ENCODE results near the gene CUBN.

CUBN gene

GRCh38 chr10:16795410-16796073, 334.1 kb downstream of the CUBN start:
- Histone ChIP-seq H3K27me3 (ENCODE audit: insufficient read depth, low read depth) (no peaks in the 10 kb centered on the region), H3K4me3 (IDR thresholded peaks at IDR 0.05; ENCODE audit: insufficient read depth, low read depth, low read length) (no peak overlapping the region), H3K27ac (no peak overlapping the region), H2AFZ (ENCODE audit: low read depth) (no peak overlapping the region), H3K36me3 (ENCODE audit: insufficient read depth) (no peaks in the 10 kb centered on the region), H3K79me2 (ENCODE audit: insufficient read depth, low read depth) (no peaks in the 10 kb centered on the region; the same call in 1 of the 2 replicates), H3K4me2 (no peak overlapping the region), H4K20me1 (ENCODE audit: insufficient read depth) (no peaks in the 10 kb centered on the region), H3K9ac (no peak overlapping the region), H3K4me1 (ENCODE audit: low read depth, poor library complexity, severe bottlenecking) (no peaks in the 10 kb centered on the region)
- TF ChIP-seq, protein P1, sequence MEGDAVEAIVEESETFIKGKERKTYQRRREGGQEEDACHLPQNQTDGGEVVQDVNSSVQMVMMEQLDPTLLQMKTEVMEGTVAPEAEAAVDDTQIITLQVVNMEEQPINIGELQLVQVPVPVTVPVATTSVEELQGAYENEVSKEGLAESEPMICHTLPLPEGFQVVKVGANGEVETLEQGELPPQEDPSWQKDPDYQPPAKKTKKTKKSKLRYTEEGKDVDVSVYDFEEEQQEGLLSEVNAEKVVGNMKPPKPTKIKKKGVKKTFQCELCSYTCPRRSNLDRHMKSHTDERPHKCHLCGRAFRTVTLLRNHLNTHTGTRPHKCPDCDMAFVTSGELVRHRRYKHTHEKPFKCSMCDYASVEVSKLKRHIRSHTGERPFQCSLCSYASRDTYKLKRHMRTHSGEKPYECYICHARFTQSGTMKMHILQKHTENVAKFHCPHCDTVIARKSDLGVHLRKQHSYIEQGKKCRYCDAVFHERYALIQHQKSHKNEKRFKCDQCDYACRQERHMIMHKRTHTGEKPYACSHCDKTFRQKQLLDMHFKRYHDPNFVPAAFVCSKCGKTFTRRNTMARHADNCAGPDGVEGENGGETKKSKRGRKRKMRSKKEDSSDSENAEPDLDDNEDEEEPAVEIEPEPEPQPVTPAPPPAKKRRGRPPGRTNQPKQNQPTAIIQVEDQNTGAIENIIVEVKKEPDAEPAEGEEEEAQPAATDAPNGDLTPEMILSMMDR (conservative IDR thresholded peaks at IDR 0.05; ENCODE audit: low read depth, low read length): no peak

DNA sequence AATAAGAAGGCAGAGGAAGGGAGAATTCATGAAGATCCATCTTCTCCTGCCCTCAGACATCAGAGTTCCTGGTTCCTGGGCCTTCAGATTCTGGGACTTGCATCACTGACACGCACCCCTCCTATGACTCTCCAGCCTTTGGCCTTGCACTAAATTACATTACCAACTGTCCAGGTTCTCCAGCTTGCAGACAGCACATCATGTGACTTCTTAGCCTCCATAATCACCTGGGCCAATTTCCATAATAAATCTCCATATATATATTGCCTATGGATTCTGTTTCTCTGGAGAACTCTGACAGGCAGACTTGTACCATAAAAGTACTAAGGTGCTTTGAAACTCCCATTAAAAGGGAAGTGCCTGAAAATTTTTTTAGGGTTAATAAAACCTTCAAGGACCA, 335.6 kb downstream of the CUBN start:
- no peaks in the 10 kb centered on the region for H3K27me3 ChIP-seq (ENCODE audit: insufficient read depth, low read depth)
- TF ChIP-seq, protein P1 (conservative IDR thresholded peaks at IDR 0.05; ENCODE audit: low read depth, low read length): no peak
- no peak overlapping the region for H3K27ac ChIP-seq
- no peak overlapping the region for H2AFZ ChIP-seq (ENCODE audit: low read depth)
- no peak overlapping the region for H3K4me2 ChIP-seq
- H3K4me3 ChIP-seq (IDR thresholded peaks at IDR 0.05; ENCODE audit: insufficient read depth, low read depth, low read length): no peak overlapping the region
- no peaks in the 10 kb centered on the region for H3K36me3 ChIP-seq (ENCODE audit: insufficient read depth)
- H3K79me2 ChIP-seq (ENCODE audit: insufficient read depth, low read depth): no peaks in the 10 kb centered on the region; the same call in 1 of the 2 replicates
- no peaks in the 10 kb centered on the region for H3K4me1 ChIP-seq (ENCODE audit: low read depth, poor library complexity, severe bottlenecking)
- H3K9ac ChIP-seq: no peak overlapping the region
- H4K20me1 ChIP-seq (ENCODE audit: insufficient read depth): no peaks in the 10 kb centered on the region

- Histone ChIP-seq H3K36me3 (ENCODE audit: insufficient read depth) (no peaks in the 10 kb centered on the region), H3K79me2 (ENCODE audit: insufficient read depth, low read depth) (no peaks in the 10 kb centered on the region; the same call in 1 of the 2 replicates), H3K27me3 (ENCODE audit: insufficient read depth, low read depth) (no peaks in the 10 kb centered on the region), H2AFZ (ENCODE audit: low read depth) (no peak overlapping the region), H3K27ac (no peak overlapping the region), H4K20me1 (ENCODE audit: insufficient read depth) (no peaks in the 10 kb centered on the region), H3K4me3 (IDR thresholded peaks at IDR 0.05; ENCODE audit: insufficient read depth, low read depth, low read length) (no peak overlapping the region), H3K4me2 (no peak overlapping the region), H3K9ac (no peak overlapping the region), H3K4me1 (ENCODE audit: low read depth, poor library complexity, severe bottlenecking) (no peaks in the 10 kb centered on the region)
- TF ChIP-seq, protein P1 (conservative IDR thresholded peaks at IDR 0.05; ENCODE audit: low read depth, low read length): no peak
These were observed 336.9 kb downstream of the CUBN start for GRCh38 chr10:16792675-16793074.

DNA sequence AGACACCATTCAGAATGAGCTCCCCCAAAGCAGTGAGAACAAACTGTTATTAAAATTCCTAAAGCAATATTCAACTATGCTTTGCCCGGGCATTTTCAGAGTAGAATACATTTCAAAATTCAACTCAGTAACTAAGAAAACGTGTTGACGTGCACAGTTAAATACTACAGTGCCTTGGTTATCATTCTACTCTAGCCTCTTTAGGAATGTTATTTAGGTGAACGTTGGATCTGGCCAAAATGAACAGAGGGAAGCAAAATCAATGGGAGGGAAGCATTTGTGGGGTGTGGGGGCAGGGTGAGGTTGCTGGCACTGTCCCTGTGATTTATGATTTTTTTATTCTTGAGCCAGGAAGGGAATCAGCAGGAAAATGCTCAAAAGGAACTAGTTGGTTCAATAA, 339.8 kb downstream of the CUBN start:
- Histone ChIP-seq H3K27me3 (ENCODE audit: insufficient read depth, low read depth) (no peaks in the 10 kb centered on the region), H3K36me3 (ENCODE audit: insufficient read depth) (no peaks in the 10 kb centered on the region), H3K9ac (no peak overlapping the region), H4K20me1 (ENCODE audit: insufficient read depth) (no peaks in the 10 kb centered on the region), H3K4me3 (IDR thresholded peaks at IDR 0.05; ENCODE audit: insufficient read depth, low read depth, low read length) (no peak overlapping the region), H3K27ac (no peak overlapping the region), H3K4me1 (ENCODE audit: low read depth, poor library complexity, severe bottlenecking) (no peaks in the 10 kb centered on the region), H2AFZ (ENCODE audit: low read depth) (no peak overlapping the region), H3K4me2 (no peak overlapping the region), H3K79me2 (ENCODE audit: insufficient read depth, low read depth) (no peaks in the 10 kb centered on the region)
- TF ChIP-seq, protein P1 (conservative IDR thresholded peaks at IDR 0.05; ENCODE audit: low read depth, low read length): no peak
